H9 (cell line): ENCODE data around the gene BMP2K. TPM values are rescaled to one million over a fixed set of nuclear protein-coding genes. Genes with fewer than 3 reads are reported as not detected.

Source experiments
- DNase-seq: peaks from one replicate; pipeline ENCODE4 v3.0.0-alpha.2; 2017
- H2AFZ ChIP-seq: one replicate; pipeline ENCODE4 v1.6.1; 2013; ENCODE audit warnings: mild to moderate bottlenecking, low read length, control low read depth, moderate library complexity
- H2AK5ac ChIP-seq: 2 replicates; pipeline ENCODE4 v1.6.1; 2013; ENCODE audit warnings: low read length, control low read depth, mixed read lengths; ENCODE audit not compliant: insufficient read length
- H2BK120ac ChIP-seq: one replicate; pipeline ENCODE4 v1.6.1; 2013; ENCODE audit warnings: low read depth, mild to moderate bottlenecking, low read length, control low read depth, inconsistent platforms; ENCODE audit not compliant: poor library complexity, severe bottlenecking
- H2BK12ac ChIP-seq: 2 replicates; pipeline ENCODE4 v1.6.1; 2013; ENCODE audit warnings: low read length, control low read depth, mixed read lengths, low read depth; ENCODE audit not compliant: insufficient read length
- H2BK15ac ChIP-seq: 2 replicates; pipeline ENCODE4 v1.6.1; 2013; ENCODE audit warnings: low read depth, low read length, control low read depth
- H2BK20ac ChIP-seq: one replicate; pipeline ENCODE4 v1.6.1; 2013; ENCODE audit warnings: low read depth, mild to moderate bottlenecking, low read length, control low read depth, inconsistent platforms; ENCODE audit not compliant: poor library complexity, severe bottlenecking
- H2BK5ac ChIP-seq: 2 replicates; pipeline ENCODE4 v1.6.1; 2013; ENCODE audit warnings: low read length, control low read depth, mixed read lengths; ENCODE audit not compliant: insufficient read length
- H3K14ac ChIP-seq: 2 replicates; pipeline ENCODE4 v1.6.1; 2013; ENCODE audit warnings: low read length, control low read depth; ENCODE audit not compliant: insufficient read depth
- H3K18ac ChIP-seq: 2 replicates; pipeline ENCODE4 v1.6.1; 2013; ENCODE audit warnings: low read depth, mild to moderate bottlenecking, mixed read lengths, low read length, control low read depth; ENCODE audit not compliant: insufficient read length
- H3K23ac ChIP-seq: 2 replicates; pipeline ENCODE4 v1.6.1; 2013; ENCODE audit warnings: low read length, control low read depth, mixed read lengths, low read depth; ENCODE audit not compliant: insufficient read length
- H3K23me2 ChIP-seq: 2 replicates; pipeline ENCODE4 v1.6.1; 2013; ENCODE audit warnings: low read depth, mild to moderate bottlenecking, mixed read lengths, low read length, control low read depth; ENCODE audit not compliant: insufficient read length, poor library complexity, severe bottlenecking
- H3K27ac ChIP-seq: 2 replicates; pipeline ENCODE4 v1.5.1; 2013; ENCODE audit warnings: low read length, control low read depth, mixed read lengths, low read depth; ENCODE audit not compliant: insufficient read length
- H3K27me3 ChIP-seq: 2 replicates; pipeline ENCODE4 v1.6.1; 2013; ENCODE audit warnings: low read length, control low read depth, inconsistent platforms; ENCODE audit not compliant: insufficient read depth
- H3K4ac ChIP-seq: 2 replicates; pipeline ENCODE4 v1.6.1; 2013; ENCODE audit warnings: low read depth, mild to moderate bottlenecking, control low read depth, inconsistent platforms, low read length, moderate library complexity
- H3K4me1 ChIP-seq: 2 replicates; pipeline ENCODE4 v1.6.1; 2013; ENCODE audit warnings: low read length, control low read depth, inconsistent platforms; ENCODE audit not compliant: insufficient read depth
- H3K4me2 ChIP-seq: 2 replicates; pipeline ENCODE4 v1.6.1; 2013; ENCODE audit warnings: low read length, control low read depth, mixed read lengths; ENCODE audit not compliant: insufficient read length, insufficient read depth
- H3K56ac ChIP-seq: 2 replicates; pipeline ENCODE4 v1.6.1; 2013; ENCODE audit warnings: low read depth, mild to moderate bottlenecking, mixed read lengths, low read length, control low read depth; ENCODE audit not compliant: insufficient read length
- H3K79me1 ChIP-seq: 2 replicates; pipeline ENCODE4 v1.6.1; 2013; ENCODE audit warnings: low read depth, mild to moderate bottlenecking, moderate library complexity, low read length, control low read depth, inconsistent platforms; ENCODE audit not compliant: insufficient read depth, poor library complexity, severe bottlenecking
- H3K79me2 ChIP-seq: 2 replicates; pipeline ENCODE4 v1.6.1; 2013; ENCODE audit warnings: low read length, control low read depth, inconsistent platforms; ENCODE audit not compliant: insufficient read depth
- H3K9ac ChIP-seq: 2 replicates; pipeline ENCODE4 v1.6.1; 2013; ENCODE audit warnings: low read length, control low read depth, mixed read lengths; ENCODE audit not compliant: insufficient read length; ENCODE audit errors: extremely low read depth
- H3K9me3 ChIP-seq: one replicate; pipeline ENCODE4 v1.6.1; 2013; ENCODE audit warnings: low read depth, low read length, inconsistent platforms; ENCODE audit not compliant: control insufficient read depth
- H3T11ph ChIP-seq: one replicate; pipeline ENCODE4 v1.6.1; 2013; ENCODE audit warnings: mild to moderate bottlenecking, low read length, control low read depth, inconsistent platforms
- H4K20me1 ChIP-seq: one replicate; pipeline ENCODE4 v1.6.1; 2013; ENCODE audit not compliant: control insufficient read depth, insufficient read length, insufficient read depth
- H4K5ac ChIP-seq: 2 replicates; pipeline ENCODE4 v1.6.1; 2013; ENCODE audit warnings: low read depth, mild to moderate bottlenecking, mixed read lengths, low read length, control low read depth; ENCODE audit not compliant: insufficient read length
- H4K8ac ChIP-seq: replicated peaks from 2 replicates; pipeline ENCODE4 v1.6.1; 2013; ENCODE audit warnings: low read length, control low read depth, mixed read lengths, low read depth; ENCODE audit not compliant: insufficient read length
- H4K91ac ChIP-seq: 2 replicates; pipeline ENCODE4 v1.6.1; 2013; ENCODE audit warnings: low read depth, mild to moderate bottlenecking, moderate library complexity, mixed read lengths, low read length, control low read depth; ENCODE audit not compliant: insufficient read length
- H3K27ac Mint-ChIP-seq, 3 experiments: 2 replicates in 2 of 3; 3 replicates in 1 of 3; pipeline ENCODE4 v1.8.0; 2020 to 2021; ENCODE audit warnings: mixed read lengths in 3 of 3, mild to moderate bottlenecking in 1 of 3, moderate library complexity in 1 of 3
- H3K27me3 Mint-ChIP-seq: 2 replicates; pipeline ENCODE4 v1.8.0; 2021; ENCODE audit warnings: low read depth, mild to moderate bottlenecking, moderate library complexity, mixed read lengths
- H3K36me3 Mint-ChIP-seq, 3 experiments: 2 replicates in 2 of 3; 3 replicates in 1 of 3; pipeline ENCODE4 v1.8.0; 2020 to 2021; ENCODE audit warnings: low read depth in 3 of 3, mixed read lengths in 3 of 3; ENCODE audit not compliant: insufficient read depth in 1 of 3
- H3K4me1 Mint-ChIP-seq, 2 experiments: 2 replicates each; pipeline ENCODE4 v1.8.0; 2020; ENCODE audit warnings: mixed read lengths in 2 of 2
- H3K4me3 Mint-ChIP-seq, 2 experiments: 2 replicates in 1 of 2; 3 replicates in 1 of 2; pipeline ENCODE4 v1.8.0; 2020 to 2021; ENCODE audit warnings: mild to moderate bottlenecking in 2 of 2, mixed read lengths in 2 of 2, moderate library complexity in 1 of 2
- H3K9me3 Mint-ChIP-seq, 2 experiments: 2 replicates in 1 of 2; 3 replicates in 1 of 2; pipeline ENCODE4 v1.8.0; 2020; ENCODE audit warnings: mild to moderate bottlenecking in 2 of 2, mixed read lengths in 2 of 2, moderate library complexity in 1 of 2
- CTCF ChIP-seq: fragments of 200-600 bp; sonication (generic); conservative IDR thresholded peaks from 3 replicates; pipeline ENCODE4 v1.8.0; 2021; ENCODE audit warnings: antibody characterized with exemption, mild to moderate bottlenecking
- WGBS: extraction: QIAGEN DNeasy Blood & Tissue Kit; methylation state at CpG from one replicate; pipeline ENCODE4 v1.1.7; 2013; ENCODE audit warnings: missing lambda C conversion rate, low lambda C conversion rate, mixed read lengths; ENCODE audit not compliant: insufficient read length; ENCODE audit errors: extremely low coverage; 5-methylcytosine and 5-hydroxymethylcytosine counted together
- total RNA-seq: library from RNA; stranded (reverse); gene quantifications from 2 replicates; pipeline ENCODE4 v1.2.1, GENCODE V29; 2021

The BMP2K gene
- total RNA-seq, 1 experiment from 2014 or later, result 26.4 TPM

GRCh38 chr4:78923464-78924312 is 147.5 kb downstream of the BMP2K start:
- Histone ChIP-seq H3T11ph (no peak overlapping the region), H3K4me2 (no peak overlapping the region), H3K9me3 (no peaks in the 10 kb centered on the region), H4K5ac (no peak overlapping the region), H2BK12ac (no peak overlapping the region), H3K14ac (no peak overlapping the region), H3K27ac (no peak overlapping the region), H3K9ac (no peak overlapping the region), H2AK5ac (no peak overlapping the region), H2BK5ac (no peak overlapping the region), H3K79me1 (no peaks in the 10 kb centered on the region), H3K56ac (no peak overlapping the region), H3K27me3 (no peaks in the 10 kb centered on the region), H3K79me2 (no peaks in the 10 kb centered on the region), H2BK20ac (no peak overlapping the region), H4K91ac (no peak overlapping the region), H3K23ac (no peak overlapping the region), H4K8ac (no peak overlapping the region), H3K23me2 (no peaks in the 10 kb centered on the region), H2AFZ (no peak overlapping the region), H4K20me1 (no peaks in the 10 kb centered on the region), H3K4ac (no peak overlapping the region), H2BK120ac (no peak overlapping the region), H3K4me1 (no peaks in the 10 kb centered on the region), H2BK15ac (no peak overlapping the region), H3K18ac (no peak overlapping the region)
- H3K27me3 Mint-ChIP-seq, result no peaks in the 10 kb centered on the region
- H3K4me3 Mint-ChIP-seq, result no peak overlapping the region
- H3K4me1 Mint-ChIP-seq, result peaks cover 6% of the 10 kb centered on the region in 2 experiments
- no peaks in the 10 kb centered on the region for H3K9me3 Mint-ChIP-seq
- no CpG with 5 or more reads among the region's 4 CpGs for WGBS
- no peak for DNase-seq
- H3K27ac Mint-ChIP-seq, result no peak overlapping the region
- peaks cover 6 to 26% (median 22%) of the 10 kb centered on the region in 3 experiments for H3K36me3 Mint-ChIP-seq
- TF ChIP-seq CTCF, result no peak; the same call in 2 of the 3 replicates
